ENCODE results near the gene PNN.
"Not testable (repeated sequence)": the region's sequence is repeated elsewhere in the genome, so short reads cannot be mapped to it uniquely, and the experiment has no call there.

The PNN gene

DNA sequence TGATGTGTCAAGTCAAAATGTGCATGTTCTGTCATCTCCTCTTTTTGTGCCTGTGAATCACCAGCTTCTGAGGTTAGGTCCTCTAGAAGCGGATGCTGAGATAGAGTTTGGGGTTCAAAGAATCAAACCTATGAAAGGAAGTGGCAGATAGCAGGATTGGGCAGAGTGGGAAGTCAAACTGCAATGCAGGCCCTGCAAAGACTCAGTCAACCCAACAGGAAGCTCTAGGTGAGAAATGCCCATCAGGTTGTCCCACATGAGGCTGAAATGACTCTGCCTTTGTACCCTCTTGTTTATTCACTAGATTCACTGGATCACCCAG lies 54.1 kb downstream of the PNN start:
- in situ Hi-C loops (cut with HindIII; ENCODE audit: low sequenced_read_pairs): no loop called here

DNA sequence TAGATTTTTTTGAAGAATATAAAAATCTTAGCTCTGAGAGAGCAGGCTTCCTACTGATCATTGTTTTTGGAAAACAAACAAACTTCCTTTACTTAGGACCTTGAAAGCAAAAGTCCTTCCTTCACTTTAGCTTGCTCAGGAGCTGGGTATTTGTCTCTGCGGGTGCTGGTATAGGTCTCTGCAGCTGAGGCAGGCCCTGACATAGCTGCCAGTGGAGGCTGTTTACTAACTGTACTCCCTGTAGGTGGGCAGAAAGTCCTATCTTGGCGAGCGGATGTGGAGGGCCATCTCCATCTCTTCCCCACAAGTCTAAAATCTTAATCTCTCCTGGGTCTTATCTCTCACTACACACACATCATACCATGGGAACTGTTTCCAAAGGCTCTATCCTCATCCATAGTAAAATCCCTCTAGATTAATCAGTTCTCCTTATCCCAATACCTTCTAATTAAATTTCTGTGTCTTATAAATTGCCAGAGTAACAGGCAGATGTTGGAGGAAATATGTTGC lies 54.6 kb downstream of the PNN start:
- in situ Hi-C loops (cut with HindIII; ENCODE audit: low sequenced_read_pairs): no loop called here

DNA sequence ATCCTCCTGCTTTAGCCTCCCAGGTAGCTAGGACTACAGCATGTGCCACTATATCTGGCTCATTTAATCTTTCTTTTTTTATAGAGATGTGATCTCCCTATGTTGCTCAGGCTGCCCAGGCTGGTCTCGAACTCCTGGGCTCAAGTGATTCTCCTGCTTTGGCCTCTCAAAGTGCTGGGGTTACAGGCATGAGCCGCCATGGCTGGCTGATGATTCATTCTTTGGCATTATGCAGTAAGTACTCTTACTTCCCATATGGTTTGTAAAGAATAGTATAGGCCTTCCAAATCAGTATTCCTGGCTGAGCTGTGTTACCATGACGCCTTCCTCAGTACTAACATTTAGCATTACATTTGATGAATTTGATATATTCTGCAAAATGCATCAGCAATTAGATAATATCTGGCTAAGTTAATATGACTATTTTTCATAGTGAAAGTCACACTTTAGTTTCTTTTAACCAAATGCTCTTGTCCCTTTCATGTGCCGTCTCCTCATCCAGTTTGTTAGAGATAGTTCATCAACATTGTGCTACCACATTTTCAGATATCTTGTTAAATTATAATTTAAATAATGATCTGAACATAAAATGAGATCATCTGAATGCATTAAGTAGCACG lies 55.5 kb downstream of the PNN start:
- in situ Hi-C loops (cut with HindIII; ENCODE audit: low sequenced_read_pairs): no loop called here

GRCh38 chr14:39231751-39232553 lies 56.9 kb downstream of the PNN start:
- in situ Hi-C loops (cut with HindIII; ENCODE audit: low sequenced_read_pairs): not testable (repeated sequence)

All from DLD1 (cell line).